ENCODE data around the gene DIPK1B. TPM values are rescaled to one million over a fixed set of nuclear protein-coding genes. Genes with fewer than 3 reads are reported as not detected.

The DIPK1B gene
- total RNA-seq, 1 donor from 2014 or later: 60.5 TPM

GRCh38 chr9:136675477-136676296 is 36.7 kb upstream of the DIPK1B start:
- DNase-seq (ENCODE audit: low spot score in 2 of 2, unreplicated experiment in 2 of 2): no peak
- H3K27ac Mint-ChIP-seq: no peak overlapping the region
- H3K27me3 Mint-ChIP-seq (ENCODE audit: low read depth): no peaks in the 10 kb centered on the region
- no peak overlapping the region for H3K4me3 Mint-ChIP-seq
- H3K36me3 Mint-ChIP-seq: peaks cover 1% of the 10 kb centered on the region
- no peak for TF ChIP-seq CTCF (IDR thresholded peaks at IDR 0.05; ENCODE audit: unreplicated experiment)
- no peaks in the 10 kb centered on the region for H3K4me1 Mint-ChIP-seq
- H3K9me3 Mint-ChIP-seq: no peaks in the 10 kb centered on the region

GRCh38 chr9:136676297-136676794 is 36.0 kb upstream of the DIPK1B start:
- Mint-ChIP-seq H3K27me3 (ENCODE audit: low read depth) (no peaks in the 10 kb centered on the region), H3K4me3 (no peak overlapping the region), H3K4me1 (no peaks in the 10 kb centered on the region), H3K36me3 (peaks cover 1% of the 10 kb centered on the region), H3K9me3 (no peaks in the 10 kb centered on the region), H3K27ac (no peak overlapping the region)
- no peak for DNase-seq (ENCODE audit: low spot score in 2 of 2, unreplicated experiment in 2 of 2)
- no peak for TF ChIP-seq CTCF (IDR thresholded peaks at IDR 0.05; ENCODE audit: unreplicated experiment)

- TF ChIP-seq CTCF (IDR thresholded peaks at IDR 0.05; ENCODE audit: unreplicated experiment): no peak
- Mint-ChIP-seq H3K36me3 (peaks cover 1% of the 10 kb centered on the region), H3K4me3 (no peak overlapping the region), H3K27ac (no peak overlapping the region), H3K4me1 (no peaks in the 10 kb centered on the region), H3K27me3 (ENCODE audit: low read depth) (no peaks in the 10 kb centered on the region), H3K9me3 (no peaks in the 10 kb centered on the region)
- no peak for DNase-seq (ENCODE audit: low spot score in 2 of 2, unreplicated experiment in 2 of 2)
These were observed 35.3 kb upstream of the DIPK1B start for GRCh38 chr9:136676920-136677686.

GRCh38 chr9:136678034-136678433 is 34.3 kb upstream of the DIPK1B start:
- no peak overlapping the region for H3K27ac Mint-ChIP-seq
- peaks cover 1% of the 10 kb centered on the region for H3K36me3 Mint-ChIP-seq
- TF ChIP-seq CTCF (IDR thresholded peaks at IDR 0.05; ENCODE audit: unreplicated experiment): no peak
- no peak overlapping the region for H3K4me3 Mint-ChIP-seq
- H3K9me3 Mint-ChIP-seq: no peaks in the 10 kb centered on the region
- H3K4me1 Mint-ChIP-seq: no peaks in the 10 kb centered on the region
- no peaks in the 10 kb centered on the region for H3K27me3 Mint-ChIP-seq (ENCODE audit: low read depth)
- DNase-seq (ENCODE audit: low spot score in 2 of 2, unreplicated experiment in 2 of 2): no peak

- Mint-ChIP-seq H3K36me3 (peaks cover 1% of the 10 kb centered on the region), H3K4me3 (no peak overlapping the region), H3K4me1 (no peaks in the 10 kb centered on the region), H3K27me3 (ENCODE audit: low read depth) (no peaks in the 10 kb centered on the region), H3K27ac (no peak overlapping the region), H3K9me3 (no peaks in the 10 kb centered on the region)
- no peak for TF ChIP-seq CTCF (IDR thresholded peaks at IDR 0.05; ENCODE audit: unreplicated experiment)
- no peak for DNase-seq (ENCODE audit: low spot score in 2 of 2, unreplicated experiment in 2 of 2)
These were observed 33.7 kb upstream of the DIPK1B start for GRCh38 chr9:136678624-136679023.

All from mesothelial cell of epicardium (in vitro differentiated cells).